Uterus (tissue), 4 donors: ENCODE measurements around the gene NFKBIL1. TPM values are rescaled to one million over a fixed set of nuclear protein-coding genes. Genes with fewer than 3 reads are reported as not detected.

ENCODE experiments used
- DNase-seq, 2 donors: peaks; one replicate each; pipeline ENCODE4 v3.0.0-alpha.2; 2019 to 2020
- H3K27ac ChIP-seq, 2 donors: fragments of 200-600 bp; sonication (generic); 1 replicate in 1 of 2; 2 replicates in 1 of 2; pipeline ENCODE4 v1.5.1; 2016 to 2018
- H3K27me3 ChIP-seq, 2 donors: fragments of 200-600 bp; sonication (generic); one replicate each; pipeline ENCODE4 v1.5.1; 2018 to 2019; ENCODE audit warnings: control low read depth in 1 of 2
- H3K36me3 ChIP-seq, 2 donors: fragments of 200-600 bp; sonication (generic); one replicate each; pipeline ENCODE4 v1.5.1; 2019; ENCODE audit warnings: control low read depth in 1 of 2
- H3K4me1 ChIP-seq, 2 donors: fragments of 200-600 bp; sonication (generic); one replicate each; pipeline ENCODE4 v1.5.1; 2018 to 2019; ENCODE audit warnings: control low read depth in 1 of 2
- H3K4me3 ChIP-seq, 2 donors: fragments of 200-600 bp; sonication (generic); 1 replicate in 1 of 2; 2 replicates in 1 of 2; pipeline ENCODE4 v1.5.1; 2018 to 2019; ENCODE audit warnings: mild to moderate bottlenecking in 1 of 2
- H3K9me3 ChIP-seq, 2 donors: fragments of 200-600 bp; sonication (generic); one replicate each; pipeline ENCODE4 v1.5.1; 2019; ENCODE audit warnings: control low read depth in 1 of 2
- POLR2A ChIP-seq, 2 donors: fragments of 450-650 bp; IDR thresholded peaks; one replicate each; pipeline ENCODE4 v1.6.1; 2016; ENCODE audit warnings: antibody characterized with exemption in 2 of 2, mild to moderate bottlenecking in 1 of 2, moderate library complexity in 1 of 2
- intact Hi-C: fragments of 100-400 bp; cut with DNase I; formaldehyde crosslinking; loops from one replicate; pipeline ENCODE4 v1.15.1; 2023; ENCODE audit warnings: low total_unique reads
- total RNA-seq, 4 donors: library from RNA; depleted of rRNA in 3 of 4; stranded (reverse); fragments of >200 nt in 3 of 4; gene quantifications; one replicate each; pipeline versions ENCODE4 v1.1.0 to v1.2.4, GENCODE V29; 2014 to 2023
- TF ChIP-seq, protein P1 (sequence below), 4 experiments: fragments of 200-600 bp in 2 of 4; fragments of 450-650 bp in 2 of 4; sonication (generic) in 2 of 4; IDR thresholded peaks; one replicate each; pipeline ENCODE4 v1.5.1; 2016 to 2019; ENCODE audit warnings: antibody characterized with exemption in 4 of 4, mild to moderate bottlenecking in 2 of 4, moderate library complexity in 1 of 4
- donor health status: DM: yes; HTN: yes; CAD: no.

The NFKBIL1 gene
- total RNA-seq, 4 donors from 2014 or later, result 19.7 to 38.5 (median 20.8) TPM

DNA sequence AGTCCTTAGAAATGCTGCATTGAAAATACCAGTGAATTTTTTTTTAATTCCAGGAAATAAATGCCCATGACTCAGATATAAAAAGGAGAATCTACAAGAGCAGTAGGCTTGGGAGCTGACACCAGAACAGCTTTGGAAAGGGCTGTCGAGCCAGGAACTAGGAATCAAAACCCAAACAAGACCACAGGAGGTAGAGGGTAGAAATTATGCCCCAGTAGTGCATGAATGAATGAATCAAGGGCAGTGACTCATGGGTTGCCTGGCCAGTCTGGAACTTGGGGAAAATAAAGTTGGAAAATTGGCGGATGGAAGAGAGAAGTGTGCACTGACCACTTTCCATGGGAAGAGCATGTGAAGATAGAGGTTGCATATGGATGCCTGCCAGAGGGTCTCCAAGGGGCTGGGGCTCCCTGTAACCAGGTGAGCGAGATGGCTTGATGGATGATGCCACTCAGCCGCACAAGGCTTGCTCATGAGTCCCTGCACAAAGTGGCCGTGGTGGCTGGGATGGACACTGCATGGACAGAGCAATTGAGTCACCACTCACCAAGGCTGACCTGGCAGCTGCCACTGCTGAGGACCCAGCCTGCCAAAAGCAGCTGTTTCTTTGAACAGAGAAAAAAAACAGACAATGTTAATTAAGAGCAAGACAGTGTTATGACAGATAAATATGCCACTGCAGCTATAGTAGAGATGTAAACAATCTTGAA, 33.8 kb upstream of the NFKBIL1 start:
- Histone ChIP-seq H3K36me3 (no peaks in the 10 kb centered on the region), H3K27ac (no peak overlapping the region), H3K4me3 (no peak overlapping the region), H3K4me1 (no peaks in the 10 kb centered on the region), H3K9me3 (no peaks in the 10 kb centered on the region), H3K27me3 (no peaks in the 10 kb centered on the region)
- TF ChIP-seq, protein P1, sequence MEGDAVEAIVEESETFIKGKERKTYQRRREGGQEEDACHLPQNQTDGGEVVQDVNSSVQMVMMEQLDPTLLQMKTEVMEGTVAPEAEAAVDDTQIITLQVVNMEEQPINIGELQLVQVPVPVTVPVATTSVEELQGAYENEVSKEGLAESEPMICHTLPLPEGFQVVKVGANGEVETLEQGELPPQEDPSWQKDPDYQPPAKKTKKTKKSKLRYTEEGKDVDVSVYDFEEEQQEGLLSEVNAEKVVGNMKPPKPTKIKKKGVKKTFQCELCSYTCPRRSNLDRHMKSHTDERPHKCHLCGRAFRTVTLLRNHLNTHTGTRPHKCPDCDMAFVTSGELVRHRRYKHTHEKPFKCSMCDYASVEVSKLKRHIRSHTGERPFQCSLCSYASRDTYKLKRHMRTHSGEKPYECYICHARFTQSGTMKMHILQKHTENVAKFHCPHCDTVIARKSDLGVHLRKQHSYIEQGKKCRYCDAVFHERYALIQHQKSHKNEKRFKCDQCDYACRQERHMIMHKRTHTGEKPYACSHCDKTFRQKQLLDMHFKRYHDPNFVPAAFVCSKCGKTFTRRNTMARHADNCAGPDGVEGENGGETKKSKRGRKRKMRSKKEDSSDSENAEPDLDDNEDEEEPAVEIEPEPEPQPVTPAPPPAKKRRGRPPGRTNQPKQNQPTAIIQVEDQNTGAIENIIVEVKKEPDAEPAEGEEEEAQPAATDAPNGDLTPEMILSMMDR (IDR thresholded peaks at IDR 0.05), result no peak
- no peak for TF ChIP-seq POLR2A (IDR thresholded peaks at IDR 0.05)
- DNase-seq, result no peak
- intact Hi-C loops, result no loop called here

DNA sequence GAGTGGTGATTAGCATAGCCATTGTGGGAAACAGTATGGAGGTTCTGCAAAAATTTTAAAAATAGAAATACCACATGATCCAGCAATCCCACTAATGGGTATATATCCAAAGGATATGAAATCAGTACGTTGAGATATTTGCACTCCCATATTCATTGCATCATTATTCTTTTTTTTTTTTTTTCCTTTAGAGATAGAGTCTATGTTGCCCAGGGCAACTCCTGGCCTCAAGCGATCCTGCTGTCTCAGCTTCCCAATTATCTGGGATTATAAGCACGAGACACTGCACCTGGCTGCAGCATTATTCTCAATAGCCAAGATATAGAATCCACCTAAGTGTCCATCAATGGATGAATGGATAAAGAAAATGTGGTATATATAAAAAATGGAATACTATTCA, 25.6 kb upstream of the NFKBIL1 start:
- no peak overlapping the region for H3K4me3 ChIP-seq
- no peaks in the 10 kb centered on the region for H3K9me3 ChIP-seq
- no peak overlapping the region for H3K27ac ChIP-seq
- no peaks in the 10 kb centered on the region for H3K27me3 ChIP-seq
- TF ChIP-seq POLR2A (IDR thresholded peaks at IDR 0.05), result no peak
- TF ChIP-seq, protein P1 (IDR thresholded peaks at IDR 0.05), result no peak
- H3K36me3 ChIP-seq, result no peaks in the 10 kb centered on the region
- intact Hi-C loops, result no loop called here
- no peak for DNase-seq
- H3K4me1 ChIP-seq, result no peaks in the 10 kb centered on the region

DNA sequence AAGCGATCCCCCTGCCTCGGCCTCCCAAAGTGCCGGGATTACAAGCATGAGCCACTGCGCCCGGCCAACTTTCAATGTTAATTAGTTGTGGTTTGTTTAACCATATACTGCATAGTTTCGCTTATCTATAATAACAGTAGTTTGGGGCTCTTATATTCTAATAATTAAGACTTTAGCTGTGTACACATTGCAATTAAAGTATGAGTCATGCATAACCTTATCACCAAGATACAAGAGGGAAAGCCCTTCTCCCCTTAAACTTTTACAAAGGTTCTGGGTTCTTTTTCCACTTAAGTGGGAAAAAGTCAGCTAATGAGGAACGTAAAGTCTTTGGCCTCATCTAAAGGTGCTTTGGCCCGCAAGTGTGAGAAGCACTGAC, 21.9 kb upstream of the NFKBIL1 start:
- Histone ChIP-seq H3K27ac (no peak overlapping the region), H3K4me1 (no peaks in the 10 kb centered on the region), H3K4me3 (no peak overlapping the region), H3K27me3 (no peaks in the 10 kb centered on the region), H3K36me3 (no peaks in the 10 kb centered on the region), H3K9me3 (no peaks in the 10 kb centered on the region)
- no peak for DNase-seq
- intact Hi-C loops, result no loop called here
- TF ChIP-seq, protein P1 (IDR thresholded peaks at IDR 0.05), result no peak
- TF ChIP-seq POLR2A (IDR thresholded peaks at IDR 0.05), result no peak

DNA sequence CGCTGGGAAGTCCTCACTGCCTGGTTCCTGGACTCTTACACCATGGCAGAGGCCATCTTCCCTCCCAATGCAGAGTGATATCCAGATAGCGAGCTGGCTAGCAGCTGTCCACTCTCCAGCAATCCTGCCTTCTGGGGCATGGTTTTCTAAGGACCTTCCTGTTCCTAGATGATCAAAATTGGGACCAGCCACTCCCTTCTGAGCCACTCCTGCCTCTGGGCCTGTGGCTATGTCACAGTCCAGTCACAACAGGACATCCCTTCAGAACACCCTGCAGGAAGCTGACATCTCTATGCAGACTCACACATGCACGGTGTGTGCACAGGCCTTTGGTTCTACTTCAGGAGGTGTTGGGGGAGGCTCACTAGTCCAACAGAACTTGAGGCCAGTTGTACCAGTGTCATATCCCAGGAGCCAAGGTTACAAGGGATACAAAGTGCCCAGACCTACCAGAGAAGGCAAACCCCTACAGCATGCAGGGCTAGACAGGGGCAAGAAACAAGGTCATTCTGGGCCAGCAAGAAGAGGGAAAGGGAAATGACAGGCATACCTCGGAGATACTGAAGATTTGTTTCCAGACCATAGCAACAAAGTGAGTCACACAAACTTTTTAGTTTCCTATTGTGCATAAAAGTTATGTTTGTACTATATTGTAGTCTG, 21.3 kb upstream of the NFKBIL1 start:
- Histone ChIP-seq H3K27me3 (no peaks in the 10 kb centered on the region), H3K4me3 (no peak overlapping the region), H3K9me3 (no peaks in the 10 kb centered on the region), H3K27ac (no peak overlapping the region), H3K4me1 (no peaks in the 10 kb centered on the region), H3K36me3 (no peaks in the 10 kb centered on the region)
- DNase-seq, result no peak
- no peak for TF ChIP-seq POLR2A (IDR thresholded peaks at IDR 0.05)
- TF ChIP-seq, protein P1 (IDR thresholded peaks at IDR 0.05), result no peak
- intact Hi-C loops, result no loop called here

DNA sequence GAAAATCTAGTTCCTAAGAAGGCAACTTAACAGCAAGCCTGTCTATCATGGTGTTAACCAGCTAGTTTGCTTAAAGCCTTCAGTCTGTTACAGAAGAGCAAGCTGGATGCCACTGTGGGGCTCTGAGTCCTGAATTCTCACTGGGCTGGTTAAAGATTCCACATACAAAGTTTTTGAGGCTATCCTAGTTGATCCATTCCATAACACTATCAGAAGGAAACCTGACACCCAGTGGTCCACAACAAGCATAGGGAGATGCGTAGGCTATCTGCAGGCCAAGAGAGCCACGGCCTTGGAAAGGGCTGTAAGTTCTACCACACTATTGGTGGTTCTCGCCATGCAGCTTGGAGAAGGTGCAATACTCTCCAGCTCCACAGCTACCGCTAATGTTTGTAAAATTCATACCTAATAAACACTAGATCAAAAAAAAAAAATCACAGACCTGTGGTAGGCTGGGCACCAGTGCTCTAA, 19.1 kb upstream of the NFKBIL1 start:
- Histone ChIP-seq H3K9me3 (no peaks in the 10 kb centered on the region), H3K4me1 (no peaks in the 10 kb centered on the region), H3K27ac (no peak overlapping the region), H3K4me3 (no peak overlapping the region), H3K27me3 (no peaks in the 10 kb centered on the region), H3K36me3 (no peaks in the 10 kb centered on the region)
- no peak for DNase-seq
- TF ChIP-seq POLR2A (IDR thresholded peaks at IDR 0.05), result no peak
- TF ChIP-seq, protein P1 (IDR thresholded peaks at IDR 0.05), result no peak
- intact Hi-C loops, result no loop called here
